Measurements from ENCODE around the gene ZBTB16.

The ZBTB16 gene

DNA sequence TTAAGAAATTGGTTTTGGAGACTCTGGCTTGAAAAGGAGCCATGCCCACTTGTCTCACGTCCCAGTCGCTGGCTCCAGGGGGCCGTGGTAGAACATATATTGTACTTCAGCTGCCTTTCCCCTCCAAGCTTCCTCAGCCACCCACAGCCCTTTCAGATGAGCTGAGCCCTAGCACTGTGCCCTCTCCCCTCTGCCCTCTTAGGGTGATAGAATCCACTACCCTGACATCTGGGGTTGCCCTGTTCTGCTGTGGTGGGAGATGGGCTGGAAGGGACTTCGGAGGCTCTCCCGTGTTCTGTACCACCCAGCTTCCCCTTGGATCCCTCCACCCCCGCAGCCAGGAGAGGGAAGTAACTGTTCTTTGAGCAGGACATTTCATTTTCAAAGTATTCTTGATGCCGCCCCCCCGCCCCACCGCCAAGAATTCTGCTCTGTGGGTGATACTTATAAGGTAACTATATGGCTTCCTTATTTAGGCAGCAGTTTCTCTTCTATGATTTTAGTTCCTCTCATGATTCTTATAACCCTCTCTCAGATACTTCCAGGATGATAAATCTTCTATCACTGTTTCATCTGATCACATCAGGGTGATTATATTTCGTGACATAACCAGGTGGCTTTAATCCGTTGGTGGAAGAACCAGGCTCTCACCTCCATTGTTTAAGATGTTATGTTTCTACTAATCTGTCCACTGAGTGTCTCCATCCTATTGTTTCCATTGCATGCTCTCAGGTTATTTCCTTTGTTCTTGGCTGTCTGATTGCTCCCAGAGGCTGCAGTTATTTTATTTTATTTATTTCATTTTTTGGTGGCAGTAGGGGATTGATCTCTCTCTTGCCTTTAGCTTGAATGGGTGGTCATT lies 24.1 kb downstream of the ZBTB16 start:
- no peak for DNase-seq (ENCODE audit: low read depth)

DNA sequence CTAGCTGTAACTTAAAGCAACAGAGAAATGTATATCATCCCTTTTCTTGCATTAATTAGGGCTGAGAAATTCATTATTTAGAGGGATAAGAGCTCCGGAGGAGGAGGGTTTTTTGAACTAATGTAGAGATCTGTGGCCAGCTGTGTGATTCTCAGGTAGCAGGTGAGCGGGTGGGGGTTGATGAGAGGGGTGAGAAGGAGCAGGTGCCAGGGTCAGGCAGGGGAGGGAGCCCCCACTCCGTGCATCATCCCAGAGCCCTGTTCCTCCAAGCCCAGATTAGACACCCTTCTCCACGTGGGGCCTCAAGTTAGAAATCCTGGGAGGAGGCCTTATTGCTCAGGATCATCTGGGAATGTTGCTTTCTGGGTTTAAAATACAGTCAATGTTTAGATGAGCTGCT lies 24.9 kb downstream of the ZBTB16 start:
- no peak for DNase-seq (ENCODE audit: low read depth)

GRCh38 chr11:114085965-114086793 lies 26.7 kb downstream of the ZBTB16 start:
- no peak for DNase-seq (ENCODE audit: low read depth)

GRCh38 chr11:114087025-114087424 lies 27.5 kb downstream of the ZBTB16 start:
- DNase-seq (ENCODE audit: low read depth): no peak

GRCh38 chr11:114088216-114088615 lies 28.7 kb downstream of the ZBTB16 start:
- DNase-seq (ENCODE audit: low read depth): no peak

DNA sequence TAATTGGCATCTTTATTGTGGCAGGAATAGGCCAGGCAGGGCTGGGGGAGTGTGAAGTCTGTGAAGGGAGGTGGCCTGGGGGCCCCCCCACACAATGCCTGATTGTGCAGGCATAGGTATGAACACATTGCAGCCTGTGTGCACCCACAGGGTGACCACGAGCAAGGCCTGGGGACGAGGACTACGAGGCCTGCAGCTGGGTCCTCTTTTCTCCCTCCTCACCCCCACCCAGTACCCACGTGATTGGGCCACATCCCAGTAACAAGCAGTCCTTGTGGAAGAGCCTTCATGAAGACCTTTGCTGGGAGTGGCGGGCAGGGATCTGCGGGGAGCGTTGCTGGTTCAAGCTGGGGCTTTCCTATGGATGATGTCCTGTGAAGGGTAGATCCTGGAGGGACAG lies 29.3 kb downstream of the ZBTB16 start:
- no peak for DNase-seq (ENCODE audit: low read depth)

DNA sequence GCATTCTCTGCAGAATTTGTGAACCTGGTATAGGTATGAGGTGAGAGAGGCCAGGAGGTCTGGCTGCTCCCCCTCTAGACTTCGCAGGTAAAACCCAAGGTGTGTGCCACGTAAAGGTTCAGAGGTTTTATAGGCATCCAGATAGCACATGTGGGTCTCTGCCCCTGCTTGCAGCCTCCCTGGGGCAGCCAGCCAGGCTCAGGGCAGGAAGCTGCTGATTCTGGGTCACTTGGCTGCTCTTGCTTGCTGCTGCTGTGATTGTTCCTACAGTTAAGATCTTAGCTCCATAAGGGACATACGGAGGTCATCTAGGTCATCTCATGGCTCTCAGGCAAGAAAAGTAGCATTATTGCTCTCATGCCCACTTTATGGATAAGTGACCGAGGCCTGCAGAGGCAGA lies 30.2 kb downstream of the ZBTB16 start:
- DNase-seq (ENCODE audit: low read depth): no peak

- DNase-seq (ENCODE audit: low read depth): no peak
Observed at GRCh38 chr11:114090225-114090910, 30.9 kb downstream of the ZBTB16 start.

DNA sequence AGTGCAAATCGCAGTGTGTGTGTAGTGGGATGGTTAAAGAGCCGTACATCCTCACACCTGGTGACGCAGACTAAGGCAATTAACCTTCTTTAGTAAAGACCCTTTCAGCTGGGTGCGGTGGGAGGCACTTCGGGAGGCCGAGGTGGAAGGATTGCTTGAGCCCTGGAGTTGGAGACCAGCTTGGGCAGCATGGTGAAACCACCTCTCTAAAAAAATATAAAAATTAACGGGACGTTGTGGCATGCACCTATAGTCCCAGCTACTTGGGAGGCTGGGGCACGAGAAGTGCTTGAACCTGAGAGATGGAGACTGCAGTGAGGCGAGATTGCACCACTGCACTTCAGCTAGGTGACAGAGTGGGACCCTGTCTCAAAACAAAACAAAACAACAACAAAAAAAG lies 31.5 kb downstream of the ZBTB16 start:
- no peak for DNase-seq (ENCODE audit: low read depth)

DNA sequence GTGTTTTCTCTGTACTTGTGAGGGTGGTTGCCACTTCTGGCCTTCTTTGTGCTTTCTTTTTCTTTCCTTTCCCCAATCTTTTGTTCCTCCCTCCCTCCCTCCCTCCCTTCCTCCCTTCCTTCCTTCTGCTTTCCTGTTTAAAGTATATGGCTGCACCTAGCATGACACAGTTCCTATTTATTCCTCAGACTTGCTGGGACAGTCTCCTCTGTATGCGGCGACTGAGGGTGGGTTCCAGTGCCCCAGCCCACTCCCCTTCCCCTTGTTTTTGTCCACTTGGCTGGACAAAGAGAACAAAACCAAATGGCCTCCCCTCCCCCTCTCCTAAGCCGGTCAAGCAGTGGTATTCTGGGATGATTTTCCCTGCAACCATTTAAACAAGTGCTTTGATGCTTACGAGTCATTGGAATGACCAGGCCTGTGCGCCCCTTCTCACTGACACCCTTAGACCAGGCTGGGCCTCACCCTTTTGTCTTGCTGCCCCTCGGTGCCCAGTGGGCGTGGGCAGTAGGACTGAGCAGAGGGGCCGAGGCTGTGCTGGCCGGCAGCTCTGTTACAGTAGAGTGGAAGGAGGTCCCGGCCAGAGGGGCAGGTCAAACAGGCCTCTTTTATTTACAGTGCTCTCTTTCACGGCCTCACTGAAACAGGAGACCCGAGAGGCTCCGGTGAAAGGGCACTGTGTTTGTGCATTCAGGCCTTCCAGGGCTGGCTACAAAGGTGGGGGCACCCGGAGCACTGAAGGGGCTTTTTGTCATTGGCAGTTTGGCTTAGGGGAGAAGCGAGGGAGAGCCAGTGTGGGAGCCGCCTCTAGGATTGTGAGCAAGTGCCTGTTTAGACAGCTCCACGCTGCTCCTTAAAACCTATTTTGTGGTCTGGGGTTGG lies 32.2 kb downstream of the ZBTB16 start:
- no peak for DNase-seq (ENCODE audit: low read depth)

DNA sequence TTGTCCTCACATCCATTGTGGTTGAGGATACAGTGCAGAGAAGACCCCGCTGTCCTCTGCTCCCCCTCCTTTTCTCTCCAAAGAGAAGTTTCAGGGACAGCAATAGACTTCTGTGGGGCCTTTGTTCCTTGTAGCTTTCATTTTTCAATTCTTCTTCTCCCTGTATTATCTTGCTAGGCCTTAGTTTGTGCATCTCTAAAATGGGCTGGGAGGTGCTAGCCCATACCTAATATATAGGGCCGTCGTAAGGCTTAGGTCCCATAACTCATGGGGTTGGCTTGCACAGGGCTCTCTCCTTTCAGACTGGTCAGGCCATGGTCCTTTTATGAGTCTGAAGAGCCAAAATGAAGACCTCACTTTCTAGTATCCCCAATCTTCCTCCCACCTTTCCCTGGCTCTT lies 33.0 kb downstream of the ZBTB16 start:
- no peak for DNase-seq (ENCODE audit: low read depth)

DNA sequence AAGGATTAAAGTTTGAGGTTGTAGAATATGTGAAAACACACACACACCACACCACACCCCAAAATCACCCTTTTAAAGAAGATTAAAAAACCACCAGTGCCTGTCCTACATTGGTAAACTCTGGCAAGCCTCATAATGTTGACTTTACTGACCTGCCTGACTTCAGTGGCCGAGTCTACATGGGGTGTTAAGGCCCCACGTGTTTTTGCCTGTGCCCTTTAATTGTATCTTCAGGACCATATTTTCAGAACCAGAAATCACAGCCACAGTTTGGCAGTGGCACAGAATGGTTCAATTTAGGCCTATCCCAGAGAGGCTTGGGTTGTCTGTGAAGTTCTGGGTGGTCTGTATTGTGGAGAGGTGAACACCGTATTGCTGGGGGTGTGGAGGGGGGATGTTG lies 33.4 kb downstream of the ZBTB16 start:
- DNase-seq (ENCODE audit: low read depth): no peak

- DNase-seq (ENCODE audit: low read depth): no peak
Observed at GRCh38 chr11:114094516-114094915, 35.0 kb downstream of the ZBTB16 start.

DNA sequence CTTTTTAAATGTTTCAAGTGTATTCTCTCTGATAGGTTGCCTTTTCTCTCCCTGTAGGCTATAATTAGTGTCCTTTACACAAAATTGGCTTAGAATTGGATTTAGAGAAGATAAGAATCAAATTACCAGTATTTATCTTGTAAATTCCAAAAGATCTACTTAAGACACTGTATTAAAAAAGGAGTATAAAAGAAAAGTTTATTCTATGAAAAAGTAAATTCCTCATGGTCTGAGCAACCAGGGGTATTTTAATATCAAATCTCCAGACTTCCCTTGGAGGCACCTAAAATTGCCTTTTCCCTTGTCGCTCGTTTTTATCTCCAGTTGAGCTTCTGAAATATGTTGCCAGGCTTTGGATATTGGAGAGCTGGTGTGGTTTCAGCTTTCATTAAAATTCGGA lies 36.4 kb downstream of the ZBTB16 start:
- no peak for DNase-seq (ENCODE audit: low read depth)

DNA sequence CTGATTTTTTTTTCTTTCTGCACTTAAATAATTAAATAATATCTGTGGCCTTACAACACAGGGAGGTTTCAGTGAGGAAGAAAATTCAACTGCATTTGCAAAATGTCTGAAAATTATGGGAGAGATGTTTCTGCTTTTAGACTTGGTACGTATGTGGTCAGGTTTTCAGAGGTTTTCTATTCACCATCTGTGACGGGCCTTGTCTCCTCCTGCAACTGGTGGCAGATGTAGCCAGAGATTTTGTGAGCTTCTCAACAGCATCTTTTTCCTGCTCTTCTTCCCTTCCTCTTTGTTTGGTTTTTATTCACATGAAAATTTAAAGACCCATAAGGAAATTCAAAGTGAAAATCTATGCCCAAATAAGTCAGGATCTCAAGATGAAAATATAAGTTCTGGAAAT lies 38.3 kb downstream of the ZBTB16 start:
- no peak for DNase-seq (ENCODE audit: low read depth)

GRCh38 chr11:114098927-114099326 lies 39.4 kb downstream of the ZBTB16 start:
- DNase-seq (ENCODE audit: low read depth): no peak

- no peak for DNase-seq (ENCODE audit: low read depth)
Observed at GRCh38 chr11:114099392-114100178, 40.1 kb downstream of the ZBTB16 start.

GRCh38 chr11:114102993-114103896 lies 43.7 kb downstream of the ZBTB16 start:
- no peak for DNase-seq (ENCODE audit: low read depth)

DNA sequence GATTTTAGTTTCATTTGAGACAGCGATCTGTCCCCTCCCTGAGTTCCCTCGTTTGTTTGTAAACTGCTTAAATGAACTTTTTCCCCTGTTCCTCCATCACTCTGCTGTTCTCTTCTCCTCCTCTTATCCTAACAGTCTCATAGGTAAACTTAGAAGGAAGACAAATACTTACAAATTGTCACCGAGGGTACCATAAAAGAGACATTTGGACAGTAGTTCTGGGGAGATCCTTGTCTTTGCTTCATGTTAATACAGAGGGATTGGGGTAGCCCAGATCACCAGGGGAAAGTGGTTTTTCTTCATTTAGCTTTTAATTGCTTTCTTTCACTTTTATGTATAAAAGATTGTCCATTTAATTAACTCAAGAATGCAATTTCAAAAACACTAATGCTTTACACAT lies 46.1 kb downstream of the ZBTB16 start:
- DNase-seq (ENCODE audit: low read depth): no peak

- DNase-seq (ENCODE audit: low read depth): no peak
Observed at GRCh38 chr11:114106047-114106446, 46.5 kb downstream of the ZBTB16 start.

All from activated gamma-delta T cell treated with anti-CD3 and anti-CD28 coated beads, Interleukin-2, amount 50 U/mL, for 16 hours (primary cell).